MCF 10A (cell line): ENCODE data around the gene RINL. TPM values are rescaled to one million over a fixed set of nuclear protein-coding genes. Genes with fewer than 3 reads are reported as not detected.

Experiments used
- BruUV-seq: library from RNA; stranded (reverse); fragments of 400-500 nt; replicated peaks from 2 replicates; lab custom pipeline; 2021; lab: Mats Ljungman, UMichigan
- CTCF ChIA-PET: fragments of 300-600 bp; sonication (Branson Sonifier 250); formaldehyde crosslinking; extraction: SDS; loops from one replicate; lab custom pipeline; 2021; ENCODE audit warnings: antibody characterized with exemption, inconsistent platforms; lab: Yijun Ruan, JAX
- POLR2A ChIA-PET: fragments of 300-600, 350-650 bp; sonication (Branson Sonifier 250); formaldehyde crosslinking; extraction: SDS; loops from one replicate; lab custom pipeline; 2020; ENCODE audit warnings: antibody characterized with exemption, inconsistent platforms; lab: Yijun Ruan, JAX
- DNase-seq: peaks from one replicate; pipeline ENCODE4 v3.0.0-alpha.2; 2018; ENCODE audit not compliant: unreplicated experiment
- H3K27ac Mint-ChIP-seq: one replicate; pipeline ENCODE4 v1.8.0; 2022; ENCODE audit warnings: mild to moderate bottlenecking, low read depth, mixed read lengths; ENCODE audit not compliant: unreplicated experiment
- H3K27me3 Mint-ChIP-seq: one replicate; pipeline ENCODE4 v1.8.0; 2022; ENCODE audit warnings: mixed read lengths; ENCODE audit not compliant: insufficient read depth, unreplicated experiment
- H3K36me3 Mint-ChIP-seq: one replicate; pipeline ENCODE4 v1.8.0; 2022; ENCODE audit warnings: mild to moderate bottlenecking, moderate library complexity, mixed read lengths; ENCODE audit not compliant: insufficient read depth, unreplicated experiment
- H3K4me1 Mint-ChIP-seq: one replicate; pipeline ENCODE4 v1.8.0; 2022; ENCODE audit warnings: mixed read lengths; ENCODE audit not compliant: insufficient read depth, unreplicated experiment
- H3K4me3 Mint-ChIP-seq: one replicate; pipeline ENCODE4 v1.8.0; 2022; ENCODE audit warnings: mild to moderate bottlenecking, moderate library complexity, mixed read lengths; ENCODE audit not compliant: unreplicated experiment
- H3K9me3 Mint-ChIP-seq: one replicate; pipeline ENCODE4 v1.8.0; 2022; ENCODE audit warnings: mixed read lengths; ENCODE audit not compliant: unreplicated experiment
- intact Hi-C: fragments of 100-400 bp; cut with micrococcal nuclease; formaldehyde crosslinking; loops from 2 replicates; pipeline ENCODE4 v1.14.1; 2022
- total RNA-seq: library from RNA; stranded (reverse); gene quantifications from 2 replicates; pipeline ENCODE4 v1.2.3, GENCODE V29; 2022
- TF ChIP-seq, protein P1 (sequence below): fragments of 200-600 bp; IDR thresholded peaks from one replicate; pipeline ENCODE4 v1.8.0; 2022; ENCODE audit warnings: antibody characterized with exemption, mild to moderate bottlenecking; ENCODE audit not compliant: unreplicated experiment

RINL gene
- total RNA-seq, 1 experiment from 2014 or later, result 4.7 TPM

GRCh38 chr19:38898788-38899446 is 20.8 kb upstream of the RINL start:
- BruUV-seq, result no TSS peak

DNA sequence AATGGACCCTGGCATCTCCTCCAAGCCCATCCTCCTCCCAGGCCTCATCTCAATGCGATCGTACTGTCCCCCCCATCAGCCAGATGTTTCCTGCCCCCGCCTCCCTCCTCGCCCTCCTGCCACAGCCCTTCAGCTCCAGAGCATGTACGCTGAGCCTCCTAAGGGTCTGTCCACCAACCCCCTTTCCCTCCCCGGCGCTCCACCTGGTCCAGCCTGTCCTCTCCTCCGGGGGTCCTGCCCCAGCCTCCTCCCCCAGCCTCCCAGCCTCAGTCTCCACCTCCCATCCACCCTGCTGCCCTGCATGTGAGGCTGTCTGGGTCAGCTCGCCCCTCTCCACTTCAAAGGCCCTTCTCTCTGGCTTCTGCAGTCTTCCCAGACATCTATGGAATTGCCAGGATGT is 16.9 kb upstream of the RINL start:
- H3K27me3 Mint-ChIP-seq, result no peaks in the 10 kb centered on the region
- ChIA-PET POLR2A (no interaction called here), CTCF (interaction anchor here (0.6 to 0.9 kb wide), 4 partner anchors 8 to 66 kb away, joined by 3 to 5 read pairs (median 4); no protein-coding TSS in a partner anchor)
- BruUV-seq, result no TSS peak
- peaks cover 16% of the 10 kb centered on the region for H3K4me1 Mint-ChIP-seq
- H3K9me3 Mint-ChIP-seq, result no peaks in the 10 kb centered on the region
- peak overlapping the region; percentile 54 for H3K27ac Mint-ChIP-seq
- no peak overlapping the region for H3K4me3 Mint-ChIP-seq
- TF ChIP-seq, protein P1, sequence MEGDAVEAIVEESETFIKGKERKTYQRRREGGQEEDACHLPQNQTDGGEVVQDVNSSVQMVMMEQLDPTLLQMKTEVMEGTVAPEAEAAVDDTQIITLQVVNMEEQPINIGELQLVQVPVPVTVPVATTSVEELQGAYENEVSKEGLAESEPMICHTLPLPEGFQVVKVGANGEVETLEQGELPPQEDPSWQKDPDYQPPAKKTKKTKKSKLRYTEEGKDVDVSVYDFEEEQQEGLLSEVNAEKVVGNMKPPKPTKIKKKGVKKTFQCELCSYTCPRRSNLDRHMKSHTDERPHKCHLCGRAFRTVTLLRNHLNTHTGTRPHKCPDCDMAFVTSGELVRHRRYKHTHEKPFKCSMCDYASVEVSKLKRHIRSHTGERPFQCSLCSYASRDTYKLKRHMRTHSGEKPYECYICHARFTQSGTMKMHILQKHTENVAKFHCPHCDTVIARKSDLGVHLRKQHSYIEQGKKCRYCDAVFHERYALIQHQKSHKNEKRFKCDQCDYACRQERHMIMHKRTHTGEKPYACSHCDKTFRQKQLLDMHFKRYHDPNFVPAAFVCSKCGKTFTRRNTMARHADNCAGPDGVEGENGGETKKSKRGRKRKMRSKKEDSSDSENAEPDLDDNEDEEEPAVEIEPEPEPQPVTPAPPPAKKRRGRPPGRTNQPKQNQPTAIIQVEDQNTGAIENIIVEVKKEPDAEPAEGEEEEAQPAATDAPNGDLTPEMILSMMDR, result no peak
- DNase-seq, result no peak
- intact Hi-C loops, result no loop called here
- H3K36me3 Mint-ChIP-seq, result peaks cover 5% of the 10 kb centered on the region

More at GRCh38 chr19:38898788-38899446, 20.8 kb upstream of the RINL start:
- H3K27ac Mint-ChIP-seq, result peak overlapping the region; percentile 98
- peak; percentile 13 for DNase-seq
- H3K4me3 Mint-ChIP-seq, result peak overlapping the region; percentile 88
- H3K36me3 Mint-ChIP-seq, result no peaks in the 10 kb centered on the region
- no peaks in the 10 kb centered on the region for H3K27me3 Mint-ChIP-seq
- ChIA-PET CTCF (no interaction called here), POLR2A (interaction anchor here (0.8 kb wide), 1 partner anchor 31 kb away, joined by 3 read pairs; the partner anchor contains the start of genes MRPS12 and SARS2)
- H3K4me1 Mint-ChIP-seq, result peaks cover 27% of the 10 kb centered on the region
- H3K9me3 Mint-ChIP-seq, result no peaks in the 10 kb centered on the region
- intact Hi-C loops, result loop anchor here (1.0 kb wide), 1 partner anchor 49 kb away; no protein-coding TSS in a partner anchor
- TF ChIP-seq, protein P1, result no peak

- peaks cover 17% of the 10 kb centered on the region for H3K36me3 Mint-ChIP-seq
- DNase-seq, result no peak
- CTCF ChIA-PET, result interaction anchor here (0.6 kb wide), 1 partner anchor 56 kb away, joined by 3 read pairs; no protein-coding TSS in a partner anchor
- no peak overlapping the region for H3K27ac Mint-ChIP-seq
- H3K4me1 Mint-ChIP-seq, result peaks cover 10% of the 10 kb centered on the region
- no peaks in the 10 kb centered on the region for H3K27me3 Mint-ChIP-seq
- no TSS peak for BruUV-seq
- H3K9me3 Mint-ChIP-seq, result no peaks in the 10 kb centered on the region
- intact Hi-C loops, result no loop called here
- H3K4me3 Mint-ChIP-seq, result no peak overlapping the region
- POLR2A ChIA-PET, result no interaction called here
- TF ChIP-seq, protein P1, result no peak
Observed at GRCh38 chr19:38893341-38893771, 15.3 kb upstream of the RINL start.

DNA sequence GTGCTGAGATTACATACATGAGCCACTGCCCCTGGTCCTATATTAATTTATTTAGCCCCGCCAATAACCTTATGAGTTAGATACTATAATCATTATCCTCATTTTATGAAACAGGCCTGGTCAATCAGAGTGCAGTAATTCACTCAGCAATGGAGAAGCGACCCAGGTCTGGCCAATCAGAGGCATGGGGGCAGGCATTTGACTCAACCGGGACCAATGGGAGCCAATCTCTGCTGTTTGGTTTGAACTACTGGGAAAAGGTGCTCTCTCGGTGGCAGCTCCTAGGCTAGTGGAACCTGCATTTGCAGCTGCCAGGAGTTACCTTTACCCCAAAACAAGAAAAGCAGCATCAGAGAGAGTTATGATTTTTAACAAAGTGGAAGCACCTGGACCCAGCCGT is 14.8 kb upstream of the RINL start:
- POLR2A ChIA-PET, result no interaction called here

More for the DNA sequence above, 14.8 kb upstream of the RINL start:
- Mint-ChIP-seq H3K4me1 (peaks cover 7% of the 10 kb centered on the region), H3K27ac (no peak overlapping the region), H3K36me3 (peaks cover 22% of the 10 kb centered on the region), H3K9me3 (no peaks in the 10 kb centered on the region), H3K27me3 (no peaks in the 10 kb centered on the region), H3K4me3 (no peak overlapping the region)
- no TSS peak for BruUV-seq
- TF ChIP-seq, protein P1, result no peak
- intact Hi-C loops, result no loop called here
- DNase-seq, result no peak
- CTCF ChIA-PET, result no interaction called here
